ENCODE results near the gene PRKD1.
A peak's percentile ranks its signal among the peaks of the same experiment; 100 is the strongest.

Gene PRKD1

GRCh38 chr14:29654901-29655550 is 272.6 kb downstream of the PRKD1 start:
- no peak for DNase-seq

- DNase-seq = no peak
These were observed 274.3 kb downstream of the PRKD1 start for GRCh38 chr14:29653303-29653702.

- DNase-seq = no peak
These were observed 275.1 kb downstream of the PRKD1 start for GRCh38 chr14:29652571-29652970.

GRCh38 chr14:29650554-29651269 is 276.9 kb downstream of the PRKD1 start:
- DNase-seq = no peak

- no peak for DNase-seq
These were observed 278.5 kb downstream of the PRKD1 start for GRCh38 chr14:29649170-29649569.

GRCh38 chr14:29648045-29648444 is 279.6 kb downstream of the PRKD1 start:
- no peak for DNase-seq

- DNase-seq = no peak
These were observed 282.5 kb downstream of the PRKD1 start for GRCh38 chr14:29645117-29645516.

GRCh38 chr14:29643433-29644211 is 284.0 kb downstream of the PRKD1 start:
- no peak for DNase-seq

- no peak for DNase-seq
These were observed 290.2 kb downstream of the PRKD1 start for GRCh38 chr14:29637411-29637810.

- no peak for DNase-seq
These were observed 290.8 kb downstream of the PRKD1 start for GRCh38 chr14:29636870-29637269.

- DNase-seq = no peak
These were observed 297.0 kb downstream of the PRKD1 start for GRCh38 chr14:29630566-29631160.

GRCh38 chr14:29629839-29630238 is 297.8 kb downstream of the PRKD1 start:
- DNase-seq = no peak

- DNase-seq = no peak
These were observed 300.5 kb downstream of the PRKD1 start for GRCh38 chr14:29627137-29627536.

GRCh38 chr14:29618323-29619067 is 309.2 kb downstream of the PRKD1 start:
- DNase-seq = no peak

GRCh38 chr14:29616922-29617321 is 310.7 kb downstream of the PRKD1 start:
- no peak for DNase-seq

- DNase-seq = no peak
These were observed 318.8 kb downstream of the PRKD1 start for GRCh38 chr14:29608861-29609260.

GRCh38 chr14:29607169-29607568 is 320.5 kb downstream of the PRKD1 start:
- DNase-seq = no peak

GRCh38 chr14:29603696-29604095 is 324.0 kb downstream of the PRKD1 start:
- DNase-seq = no peak

GRCh38 chr14:29601616-29602015 is 326.0 kb downstream of the PRKD1 start:
- no peak for DNase-seq

GRCh38 chr14:29587761-29588470 is 339.7 kb downstream of the PRKD1 start:
- no peak for DNase-seq

GRCh38 chr14:29587046-29587445 is 340.6 kb downstream of the PRKD1 start:
- DNase-seq = no peak

- DNase-seq = peak in 1 of 2 experiments; percentile 5
These were observed 342.7 kb downstream of the PRKD1 start for GRCh38 chr14:29584992-29585391.

All from NCI-H1930 (cell line).